Chondrocyte (in vitro differentiated cells): Measurements from ENCODE around the gene MOCOS. TPM values are rescaled to one million over a fixed set of nuclear protein-coding genes. Genes with fewer than 3 reads are reported as not detected.
A peak's percentile ranks its signal among the peaks of the same experiment; 100 is the strongest.

Source experiments
- DNase-seq: peaks from one replicate; pipeline ENCODE4 v3.0.0; 2021; ENCODE audit warnings: mixed read lengths, low spot score
- H3K27ac Mint-ChIP-seq: one replicate; pipeline ENCODE4 v1.8.0; 2021; ENCODE audit warnings: mild to moderate bottlenecking, moderate library complexity, mixed read lengths; ENCODE audit not compliant: unreplicated experiment
- H3K27me3 Mint-ChIP-seq: 2 replicates; pipeline ENCODE4 v1.8.0; 2021; ENCODE audit warnings: low read depth, mixed read lengths
- H3K36me3 Mint-ChIP-seq: 2 replicates; pipeline ENCODE4 v1.8.0; 2021; ENCODE audit warnings: low read depth, mixed read lengths
- H3K4me1 Mint-ChIP-seq: 2 replicates; pipeline ENCODE4 v1.8.0; 2021; ENCODE audit warnings: low read depth, mild to moderate bottlenecking, mixed read lengths
- H3K4me3 Mint-ChIP-seq: one replicate; pipeline ENCODE4 v1.8.0; 2021; ENCODE audit warnings: mild to moderate bottlenecking, moderate library complexity, mixed read lengths; ENCODE audit not compliant: unreplicated experiment
- H3K9me3 Mint-ChIP-seq: 2 replicates; pipeline ENCODE4 v1.8.0; 2021; ENCODE audit warnings: low read depth, mixed read lengths
- CTCF ChIP-seq: fragments of 200-600 bp; sonication (generic); IDR thresholded peaks from 2 replicates; pipeline ENCODE4 v1.5.0; 2021; ENCODE audit warnings: antibody characterized with exemption, mild to moderate bottlenecking, moderate library complexity
- long read RNA-seq: library from polyadenylated mRNA; stranded (forward); transcript quantifications from one replicate; pipeline ENCODE4 v2.0.0, GENCODE V29; 2021
- total RNA-seq: library from RNA; stranded (reverse); gene quantifications from 3 replicates; pipeline ENCODE4 v1.2.1, GENCODE V29; 2021

The MOCOS gene
- total RNA-seq = 6.7 to 15.7 TPM (median 13.2 TPM) in 3 replicates
- long read RNA-seq, full-length matches to known transcripts = 22 of 32 reads
- long read RNA-seq, partial matches to known transcripts = 1 of 32 reads
- long read RNA-seq, other reads (novel, unspliced or antisense) = 9 of 32 reads

GRCh38 chr18:36187193-36187825 is at the start of gene MOCOS:
Gene MOCOS (plus strand): TSS chr18:36187497. CDS start chr18:36187540, 43 bp downstream.
- peaks cover 28% of the 10 kb centered on the region for H3K4me1 Mint-ChIP-seq
- no peak for DNase-seq
- H3K9me3 Mint-ChIP-seq = no peaks in the 10 kb centered on the region
- no peaks in the 10 kb centered on the region for H3K36me3 Mint-ChIP-seq
- no peak for TF ChIP-seq CTCF
- H3K4me3 Mint-ChIP-seq = peak within 1 kb of the TSS; percentile 91
- no peaks in the 10 kb centered on the region for H3K27me3 Mint-ChIP-seq
- peak within 1 kb of the TSS; percentile 92 for H3K27ac Mint-ChIP-seq

GRCh38 chr18:36139245-36139644 is 48.1 kb upstream of the MOCOS start:
- Mint-ChIP-seq H3K36me3 (peaks cover 24% of the 10 kb centered on the region), H3K27ac (no peak overlapping the region), H3K4me3 (no peak overlapping the region), H3K9me3 (no peaks in the 10 kb centered on the region), H3K27me3 (no peaks in the 10 kb centered on the region), H3K4me1 (no peaks in the 10 kb centered on the region)
- no peak for TF ChIP-seq CTCF
- DNase-seq = no peak

- TF ChIP-seq CTCF = no peak
- Mint-ChIP-seq H3K4me1 (no peaks in the 10 kb centered on the region), H3K36me3 (peaks cover 26% of the 10 kb centered on the region), H3K9me3 (no peaks in the 10 kb centered on the region), H3K4me3 (no peak overlapping the region), H3K27ac (no peak overlapping the region), H3K27me3 (no peaks in the 10 kb centered on the region)
- DNase-seq = no peak
Measured at GRCh38 chr18:36141576-36141975, 45.7 kb upstream of the MOCOS start.

- Mint-ChIP-seq H3K9me3 (no peaks in the 10 kb centered on the region), H3K27me3 (no peaks in the 10 kb centered on the region), H3K36me3 (peaks cover 25% of the 10 kb centered on the region), H3K4me3 (no peak overlapping the region), H3K27ac (no peak overlapping the region), H3K4me1 (no peaks in the 10 kb centered on the region)
- no peak for DNase-seq
- TF ChIP-seq CTCF = no peak
Measured at GRCh38 chr18:36142751-36143150, 44.5 kb upstream of the MOCOS start.

- H3K27ac Mint-ChIP-seq = no peak overlapping the region
- H3K9me3 Mint-ChIP-seq = no peaks in the 10 kb centered on the region
- H3K4me1 Mint-ChIP-seq = no peaks in the 10 kb centered on the region
- H3K27me3 Mint-ChIP-seq = no peaks in the 10 kb centered on the region
- H3K36me3 Mint-ChIP-seq = peaks cover 25% of the 10 kb centered on the region
- DNase-seq = no peak
- TF ChIP-seq CTCF = no peak
- no peak overlapping the region for H3K4me3 Mint-ChIP-seq
Measured at GRCh38 chr18:36143391-36143790, 43.9 kb upstream of the MOCOS start.
